GM19468 (cell line): ENCODE results near the gene MSRB1.
"Not testable (repeated sequence)": the region's sequence is repeated elsewhere in the genome, so short reads cannot be mapped to it uniquely, and the experiment has no call there.

ENCODE experiments used
- ATAC-seq: cut with Tn5 transposase; IDR thresholded peaks from one replicate; pipeline ENCODE4 v1.9.1; 2021; ENCODE audit warnings: mild to moderate bottlenecking, moderate library complexity, moderate number of reproducible peaks; ENCODE audit not compliant: unreplicated experiment; ENCODE audit errors: extremely low read depth

The MSRB1 gene

GRCh38 chr16:1906055-1906845 lies 36.7 kb downstream of the MSRB1 start:
- ATAC-seq, result no peak

DNA sequence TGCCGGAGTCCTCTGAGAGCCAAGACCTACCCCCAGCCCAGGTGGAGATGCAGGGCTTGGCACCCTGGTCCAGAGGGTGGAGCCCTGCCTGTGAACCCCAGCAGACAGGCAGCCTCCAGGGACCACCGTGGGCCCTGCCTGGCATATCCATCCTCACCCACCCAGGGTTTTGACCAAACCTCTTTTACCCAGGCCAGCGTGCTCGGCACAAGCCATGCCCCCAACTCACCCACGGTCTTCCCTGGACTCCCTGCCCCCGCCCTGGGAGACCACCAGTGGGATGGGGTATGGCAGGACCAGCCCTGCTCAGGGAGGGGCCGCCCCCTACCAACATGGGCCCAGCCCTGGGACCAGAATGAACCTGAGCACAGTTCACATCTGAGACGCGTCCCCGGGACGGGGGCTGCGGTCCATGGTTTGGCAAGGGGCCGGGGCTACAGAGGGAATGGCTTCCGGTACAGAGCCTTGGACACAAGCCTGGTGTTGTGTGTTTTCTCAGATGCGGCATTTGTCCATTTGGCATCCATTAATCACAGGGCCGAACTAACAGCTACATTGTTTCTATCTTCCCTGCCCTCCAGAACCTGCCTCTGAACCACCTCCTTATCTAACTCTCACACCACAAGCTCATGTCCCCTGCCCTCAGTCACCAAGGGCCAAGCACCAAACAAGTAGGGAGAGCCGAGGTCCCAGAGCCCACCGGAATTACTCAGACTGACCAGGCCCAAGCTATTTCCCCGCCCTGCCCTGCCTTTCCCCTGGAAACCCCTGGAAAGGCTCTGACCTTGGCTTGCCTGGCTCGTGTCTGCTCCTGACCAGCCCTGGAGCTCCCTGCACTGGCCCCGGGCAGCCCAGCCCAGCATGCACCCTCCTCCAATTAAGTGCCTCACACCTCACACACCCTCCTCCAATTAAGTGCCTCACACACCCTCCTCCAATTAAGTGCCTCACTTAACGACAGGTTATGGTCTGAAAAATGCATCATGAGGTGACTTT lies 38.9 kb downstream of the MSRB1 start:
- no peak for ATAC-seq

DNA sequence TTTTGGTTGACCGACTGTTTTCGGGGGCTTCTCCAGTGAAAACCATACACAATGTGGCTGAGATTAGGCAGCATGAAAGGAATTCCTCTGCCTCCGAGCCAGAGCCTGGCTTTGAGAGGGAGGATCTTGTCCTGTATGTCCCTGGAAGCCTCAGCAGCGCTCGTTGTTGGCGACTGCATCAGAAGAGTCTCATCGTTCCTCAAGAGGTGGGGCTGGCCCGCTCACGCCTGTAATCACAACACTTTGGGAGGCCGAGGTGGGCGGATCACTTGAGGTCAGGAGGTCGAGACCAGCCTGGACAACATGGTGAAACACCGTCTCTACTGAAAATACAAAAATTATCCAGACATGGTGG lies 39.8 kb downstream of the MSRB1 start:
- ATAC-seq, result no peak

GRCh38 chr16:1902547-1903219 lies 40.3 kb downstream of the MSRB1 start:
- no peak for ATAC-seq

DNA sequence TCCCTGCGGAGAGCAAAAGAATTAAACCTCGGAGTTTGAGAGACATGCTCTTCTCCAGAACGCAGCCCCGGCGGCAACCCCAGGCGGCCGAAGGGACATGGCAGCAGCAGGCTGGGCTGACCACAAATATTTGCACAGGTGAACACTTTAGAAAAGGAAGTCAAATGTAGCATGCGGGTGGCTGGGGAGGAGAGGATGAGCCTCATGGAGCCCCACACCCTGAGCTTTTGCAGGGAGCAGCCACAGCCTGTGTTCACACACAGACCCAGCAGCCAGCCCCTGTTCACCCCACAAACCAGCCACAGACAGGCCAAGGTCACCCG lies 42.6 kb downstream of the MSRB1 start:
- ATAC-seq, result no peak

DNA sequence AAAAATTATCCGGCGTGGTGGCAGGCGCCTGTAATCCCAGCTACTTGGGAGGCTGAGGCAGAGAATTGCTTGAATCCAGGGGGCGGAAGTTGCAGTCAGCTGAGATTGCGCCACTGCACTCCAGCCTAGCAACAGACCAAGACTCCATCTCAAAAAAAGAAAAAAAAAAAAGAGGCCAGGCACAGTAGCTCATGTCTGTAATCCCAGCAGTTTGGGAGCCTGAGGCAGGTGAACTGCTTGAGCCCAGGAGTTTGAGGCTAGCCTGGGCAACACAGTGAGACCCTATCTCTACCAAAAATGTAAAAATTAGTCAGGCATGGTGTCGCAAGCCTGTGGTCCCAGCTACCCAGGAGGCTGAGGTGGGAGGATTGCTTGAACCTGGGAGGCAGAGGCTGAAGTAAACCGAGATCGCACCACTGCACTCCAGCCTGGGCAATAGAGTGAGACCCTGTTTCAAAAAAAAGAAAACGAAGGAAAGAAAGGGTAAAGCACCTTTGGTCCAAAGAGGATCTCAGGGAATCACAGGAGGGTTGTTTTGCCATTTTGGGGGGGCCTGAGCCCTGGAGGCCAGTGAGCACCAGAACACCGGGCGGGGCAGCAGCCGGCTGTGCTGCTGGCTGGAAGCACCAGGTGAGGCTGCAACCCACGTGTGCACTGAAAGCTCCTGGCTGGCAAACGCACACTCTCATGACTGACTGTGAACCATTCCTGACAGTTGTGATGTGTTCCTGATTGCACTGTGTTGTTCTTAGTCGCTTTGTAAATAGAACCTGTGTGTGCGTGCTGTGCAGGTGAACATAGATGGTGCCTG lies 43.2 kb downstream of the MSRB1 start:
- ATAC-seq, result no peak

- not testable (repeated sequence) for ATAC-seq
Measured at GRCh38 chr16:1897692-1898091, 45.3 kb downstream of the MSRB1 start.

DNA sequence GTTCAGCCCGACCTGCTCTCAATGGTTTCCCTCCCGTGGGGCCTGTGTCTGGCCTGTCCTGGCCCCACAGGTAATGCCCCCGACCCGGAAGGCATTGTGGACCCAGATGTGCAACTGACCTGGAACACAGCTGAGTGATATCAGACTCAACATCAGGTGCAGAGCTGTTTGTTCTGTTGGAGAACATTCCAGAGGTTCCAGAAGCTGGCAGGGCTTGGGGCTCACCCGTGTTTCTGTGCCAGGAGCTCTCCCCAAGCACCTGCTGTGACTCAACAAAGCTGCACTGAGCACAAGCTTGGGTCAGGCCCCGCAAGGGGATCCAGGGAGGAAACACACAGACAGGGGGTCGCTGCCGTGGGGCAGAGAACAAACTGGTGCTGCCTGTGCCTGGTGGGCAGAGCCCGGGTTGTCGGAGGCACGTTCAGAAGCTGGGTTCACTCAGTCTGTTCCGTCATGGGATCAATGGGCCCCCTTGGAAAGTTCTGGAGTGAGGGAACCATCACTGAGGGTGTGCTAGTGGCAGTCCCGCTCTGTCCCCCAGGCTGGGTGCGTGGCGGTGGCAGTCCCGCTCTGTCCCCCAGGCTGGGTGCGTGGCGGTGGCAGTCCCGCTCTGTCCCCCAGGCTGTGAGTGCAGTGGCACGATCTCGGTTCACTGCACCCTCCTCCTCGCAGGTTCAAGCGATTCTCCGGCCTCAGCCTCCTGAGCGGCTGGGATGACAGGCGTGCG lies 46.9 kb downstream of the MSRB1 start:
- ATAC-seq, result no peak

DNA sequence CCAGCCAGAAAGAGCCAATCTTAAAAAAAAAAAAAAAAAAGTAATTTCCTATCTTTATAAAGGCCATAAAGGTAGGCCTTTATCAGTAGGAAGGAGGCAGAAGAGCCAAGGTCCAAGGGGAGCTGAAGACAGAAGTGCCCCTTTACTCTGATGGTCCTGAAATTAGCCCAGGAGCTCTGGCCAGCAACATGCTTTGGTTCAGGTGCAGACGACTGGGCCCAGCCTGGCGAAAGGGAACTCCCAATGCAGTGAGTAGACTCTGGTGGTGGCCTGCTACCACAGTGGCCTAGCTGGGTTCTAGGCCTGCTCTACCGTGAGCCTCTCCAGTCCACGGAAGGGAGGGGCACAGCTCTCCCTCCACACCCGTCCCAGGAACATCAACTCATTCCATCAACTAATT lies 47.9 kb downstream of the MSRB1 start:
- no peak for ATAC-seq

DNA sequence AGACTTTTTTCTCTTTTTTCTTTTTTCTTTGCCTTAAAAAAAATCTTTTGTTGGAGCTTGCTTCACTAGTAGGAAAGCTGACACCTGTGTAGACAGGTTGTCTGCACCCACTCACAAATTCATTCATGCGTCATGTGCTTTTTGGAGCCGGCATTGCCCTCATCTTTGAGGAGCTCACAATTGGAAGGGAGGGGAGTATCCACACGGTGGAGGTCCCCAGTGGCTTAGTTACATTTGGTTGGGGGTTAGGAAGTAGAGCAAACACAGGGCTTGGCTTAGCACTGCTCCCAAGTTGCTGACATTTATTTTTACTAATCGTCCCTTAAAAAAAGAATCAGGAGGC lies 52.3 kb downstream of the MSRB1 start:
- no peak for ATAC-seq

DNA sequence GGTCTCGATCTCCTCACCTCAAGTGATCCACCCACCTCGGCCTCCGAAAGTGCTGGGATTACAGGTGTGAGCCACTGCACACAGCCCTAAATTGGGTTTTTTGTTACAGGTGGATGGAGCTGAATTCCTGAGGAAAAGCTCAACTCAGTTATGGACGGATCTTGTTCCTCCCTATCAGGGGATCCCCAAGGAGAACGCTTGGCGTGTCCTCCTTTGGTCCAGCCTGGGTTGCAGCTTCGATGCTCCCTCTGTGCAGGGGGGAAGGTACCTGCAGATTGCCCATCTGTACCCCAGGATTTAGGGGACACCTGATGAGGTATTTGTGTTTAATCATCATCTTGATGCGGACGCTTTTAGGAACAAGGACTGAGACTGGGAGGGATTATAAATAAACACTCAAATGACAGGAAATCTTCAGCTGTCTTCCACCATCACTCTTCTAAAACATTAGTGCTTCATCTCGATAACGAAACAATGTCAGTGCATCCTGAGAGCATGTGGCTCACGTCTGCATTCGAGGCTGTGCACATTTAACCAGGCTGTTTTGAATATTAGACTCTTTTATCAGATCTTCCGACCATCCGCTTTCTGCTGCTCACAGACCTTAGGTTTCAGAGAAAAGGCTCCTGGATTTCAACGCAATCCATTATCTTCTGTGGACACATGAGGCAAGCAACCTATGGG lies 52.8 kb downstream of the MSRB1 start:
- no peak for ATAC-seq
